IMR-90 (cell line): ENCODE data around the gene TARS3. TPM values are rescaled to one million over a fixed set of nuclear protein-coding genes. Genes with fewer than 3 reads are reported as not detected.

Source experiments
- ATAC-seq: fragments of 200-7000 bp; cut with Tn5 transposase; 2 replicates; pipeline ENCODE4 v1.9.1; 2020; ENCODE audit warnings: low read depth, mild to moderate bottlenecking, moderate library complexity
- BruUV-seq: library from RNA; stranded (reverse); fragments of 400-500 nt; replicated peaks from 2 replicates; lab custom pipeline; 2021; lab: Mats Ljungman, UMichigan
- CTCF ChIA-PET: fragments of 300-600 bp; formaldehyde crosslinking; extraction: SDS; loops from one replicate; lab custom pipeline; 2021; ENCODE audit warnings: antibody characterized with exemption; lab: Yijun Ruan, JAX
- POLR2A ChIA-PET: fragments of 300-600 bp; sonication (Branson Sonifier 250); formaldehyde crosslinking; loops from one replicate; lab custom pipeline; 2022; ENCODE audit warnings: antibody characterized with exemption; ENCODE audit not compliant: unreplicated experiment; lab: Charles Lee
- DNase-seq: peaks from one replicate; pipeline ENCODE4 v3.0.0; 2013
- H2AFZ ChIP-seq: replicated peaks from 2 replicates; pipeline ENCODE3; 2013; ENCODE audit warnings: low read length, mild to moderate bottlenecking; ENCODE audit not compliant: poor library complexity
- H2AK5ac ChIP-seq: 2 replicates; pipeline ENCODE4 v1.6.1; 2013; ENCODE audit warnings: low read depth, low read length, inconsistent platforms
- H2AK9ac ChIP-seq: replicated peaks from 2 replicates; pipeline ENCODE3; 2013; ENCODE audit warnings: mild to moderate bottlenecking, low read depth, low read length, moderate library complexity; ENCODE audit not compliant: poor library complexity
- H2BK120ac ChIP-seq: 2 replicates; pipeline ENCODE4 v1.6.1; 2013; ENCODE audit warnings: low read depth, low read length, inconsistent platforms
- H2BK15ac ChIP-seq: 3 replicates; pipeline ENCODE4 v1.6.1; 2013; ENCODE audit warnings: low read depth, low read length, inconsistent platforms
- H2BK20ac ChIP-seq: 2 replicates; pipeline ENCODE4 v1.6.1; 2013; ENCODE audit warnings: low read depth, mild to moderate bottlenecking, inconsistent platforms, low read length, moderate library complexity
- H2BK5ac ChIP-seq: 2 replicates; pipeline ENCODE4 v1.6.1; 2013; ENCODE audit warnings: mild to moderate bottlenecking, low read depth, low read length, inconsistent platforms; ENCODE audit not compliant: poor library complexity, severe bottlenecking
- H3K14ac ChIP-seq: replicated peaks from 2 replicates; pipeline ENCODE4 v1.6.1; 2013; ENCODE audit warnings: low read depth, low read length, inconsistent platforms
- H3K18ac ChIP-seq: 2 replicates; pipeline ENCODE4 v1.6.1; 2013; ENCODE audit warnings: low read depth, low read length, control low read depth
- H3K23ac ChIP-seq: 2 replicates; pipeline ENCODE4 v1.6.1; 2013; ENCODE audit warnings: low read depth, low read length, inconsistent platforms
- H3K27ac ChIP-seq: 2 replicates; pipeline ENCODE4 v1.5.1; 2013; ENCODE audit warnings: mild to moderate bottlenecking, control low read depth, low read length; ENCODE audit not compliant: insufficient read depth
- H3K27me3 ChIP-seq: 2 replicates; pipeline ENCODE4 v1.6.1; 2013; ENCODE audit warnings: low read length; ENCODE audit not compliant: control insufficient read depth, insufficient read depth
- H3K36me3 ChIP-seq: 2 replicates; pipeline ENCODE4 v1.6.1; 2013; ENCODE audit warnings: low read length, mixed read lengths; ENCODE audit not compliant: control insufficient read depth, insufficient read depth
- H3K4ac ChIP-seq: 2 replicates; pipeline ENCODE4 v1.6.1; 2013; ENCODE audit warnings: low read depth, low read length, inconsistent platforms
- H3K4me1 ChIP-seq: 2 replicates; pipeline ENCODE4 v1.6.1; 2013; ENCODE audit warnings: low read length, mixed read lengths; ENCODE audit not compliant: control insufficient read depth, insufficient read depth
- H3K4me2 ChIP-seq: 2 replicates; pipeline ENCODE4 v1.6.1; 2013; ENCODE audit warnings: low read depth, mild to moderate bottlenecking, control low read depth, low read length, moderate library complexity
- H3K4me3 ChIP-seq: 2 replicates; pipeline ENCODE4 v1.5.1; 2013; ENCODE audit warnings: low read depth, mild to moderate bottlenecking, control low read depth, low read length, moderate library complexity; ENCODE audit not compliant: insufficient read depth
- H3K56ac ChIP-seq: 2 replicates; pipeline ENCODE4 v1.6.1; 2013; ENCODE audit warnings: low read length, inconsistent platforms; ENCODE audit not compliant: insufficient read depth; ENCODE audit errors: extremely low read depth
- H3K79me1 ChIP-seq, 2 experiments: 2 replicates each; pipeline ENCODE4 v1.6.1; 2013; ENCODE audit warnings: low read length in 2 of 2, inconsistent platforms in 1 of 2, low read depth in 1 of 2
- H3K9ac ChIP-seq: 2 replicates; pipeline ENCODE4 v1.6.1; 2013; ENCODE audit warnings: low read depth, low read length, control low read depth
- H3K9me1 ChIP-seq: 2 replicates; pipeline ENCODE4 v1.6.1; 2013; ENCODE audit warnings: low read length, inconsistent platforms; ENCODE audit not compliant: insufficient read depth
- H3K9me3 ChIP-seq: 2 replicates; pipeline ENCODE4 v1.6.1; 2013; ENCODE audit warnings: low read length; ENCODE audit not compliant: control insufficient read depth, insufficient read depth
- H4K20me1 ChIP-seq: 2 replicates; pipeline ENCODE4 v1.6.1; 2013; ENCODE audit warnings: low read length, inconsistent platforms; ENCODE audit not compliant: insufficient read depth
- H4K5ac ChIP-seq: 2 replicates; pipeline ENCODE4 v1.6.1; 2013; ENCODE audit warnings: mild to moderate bottlenecking, low read depth, low read length, control low read depth
- H4K8ac ChIP-seq, 2 experiments: 2 replicates each; pipeline ENCODE4 v1.6.1; 2013; ENCODE audit warnings: low read depth in 2 of 2, low read length in 2 of 2, control low read depth in 1 of 2, inconsistent platforms in 1 of 2
- H4K91ac ChIP-seq: 2 replicates; pipeline ENCODE4 v1.6.1; 2013; ENCODE audit warnings: low read depth, low read length, inconsistent platforms; ENCODE audit not compliant: insufficient read depth
- BHLHE40 ChIP-seq: fragments of 150-350 bp; IDR thresholded peaks from 2 replicates; pipeline ENCODE4 v1.6.1; 2016; ENCODE audit warnings: mild to moderate bottlenecking, low read depth, low read length
- CEBPB ChIP-seq: IDR thresholded peaks from 2 replicates; pipeline ENCODE4 v1.6.1; 2012; ENCODE audit warnings: low read depth, low read length, improper control_type of control experiment
- CHD1 ChIP-seq: IDR thresholded peaks from 2 replicates; pipeline ENCODE4 v1.6.1; 2012; ENCODE audit warnings: low read depth, low read length, improper control_type of control experiment
- ELK1 ChIP-seq: fragments of 150-350 bp; IDR thresholded peaks from 2 replicates; pipeline ENCODE4 v1.6.1; 2016; ENCODE audit warnings: low read depth, mild to moderate bottlenecking, low read length, moderate library complexity, borderline replicate concordance
- MAFK ChIP-seq: IDR thresholded peaks from 2 replicates; pipeline ENCODE4 v1.6.1; 2012; ENCODE audit warnings: low read depth, low read length, improper control_type of control experiment
- MAZ ChIP-seq: IDR thresholded peaks from 2 replicates; pipeline ENCODE4 v1.6.1; 2012; ENCODE audit warnings: low read depth, mild to moderate bottlenecking, low read length, improper control_type of control experiment, moderate library complexity, borderline replicate concordance
- MXI1 ChIP-seq: IDR thresholded peaks from 2 replicates; pipeline ENCODE4 v1.6.1; 2012; ENCODE audit warnings: low read depth, mild to moderate bottlenecking, low read length, moderate library complexity, borderline replicate concordance
- NFE2L2 ChIP-seq: fragments of 150-350 bp; IDR thresholded peaks from 2 replicates; pipeline ENCODE4 v1.6.1; 2016; ENCODE audit warnings: low read depth, mild to moderate bottlenecking, low read length
- RAD21 ChIP-seq: IDR thresholded peaks from 2 replicates; pipeline ENCODE4 v1.6.1; 2012; ENCODE audit warnings: low read length, improper control_type of control experiment
- RCOR1 ChIP-seq: IDR thresholded peaks from 2 replicates; pipeline ENCODE4 v1.6.1; 2012; ENCODE audit warnings: mild to moderate bottlenecking, low read length, improper control_type of control experiment; ENCODE audit not compliant: insufficient replicate concordance
- RFX5 ChIP-seq: IDR thresholded peaks from 2 replicates; pipeline ENCODE4 v1.8.0; 2012; ENCODE audit warnings: low read depth, mild to moderate bottlenecking, low read length, moderate library complexity
- SMC3 ChIP-seq: fragments of 150-350 bp; IDR thresholded peaks from 2 replicates; pipeline ENCODE4 v1.6.1; 2016; ENCODE audit warnings: low read depth, mild to moderate bottlenecking, antibody characterized with exemption, low read length, moderate library complexity
- USF2 ChIP-seq: fragments of 150-350 bp; IDR thresholded peaks from 2 replicates; pipeline ENCODE4 v1.6.1; 2017; ENCODE audit warnings: mild to moderate bottlenecking, antibody characterized with exemption, low read length, low read depth
- WGBS, 2 experiments: methylation state at CpG; one replicate each; pipeline versions ENCODE4 v1.1.5 to v1.1.7; 2013; ENCODE audit warnings: missing lambda C conversion rate in 2 of 2; ENCODE audit not compliant: insufficient read length in 1 of 2; ENCODE audit errors: extremely low coverage in 2 of 2; 5-methylcytosine and 5-hydroxymethylcytosine counted together
- dilution Hi-C: fragments of 300-500 bp; cut with HindIII; formaldehyde crosslinking; loops from one replicate; pipeline ENCODE4 v1.14.3; 2018; ENCODE audit warnings: low sequenced_read_pairs; ENCODE audit not compliant: unreplicated experiment
- in situ Hi-C: fragments of 300-500 bp; cut with MboI; formaldehyde crosslinking; loops from 3 replicates; pipeline ENCODE4 v1.14.3; 2019; ENCODE audit warnings: low sequenced_read_pairs, inconsistent platforms, mixed read lengths
- intact Hi-C: fragments of 100-400 bp; cut with micrococcal nuclease; formaldehyde crosslinking; loops from 2 replicates; pipeline ENCODE4 v1.10.0; 2022
- polyA plus RNA-seq, 3 experiments: library from polyadenylated mRNA; depleted of rRNA; stranded (reverse); fragments of >200 nt; gene quantifications; 2 replicates each; pipeline ENCODE4 v1.2.3, GENCODE V29; 2012; ENCODE audit warnings: low replicate concordance in 1 of 3
- total RNA-seq: library from RNA; depleted of rRNA; stranded (reverse); fragments of >200 nt; gene quantifications from 2 replicates; pipeline ENCODE4 v1.2.3, GENCODE V29; 2012

The TARS3 gene
- total and polyA plus RNA-seq, 2 of the 4 experiments (the other 2 are of a cell fraction), result 3.4 to 9.3 TPM

- no peak overlapping the region for H3K27ac ChIP-seq
- dilution Hi-C loops, result no loop called here
Measured at GRCh38 chr15:101654171-101654570, 70.1 kb downstream of the TARS3 start.

More at GRCh38 chr15:101654171-101654570, 70.1 kb downstream of the TARS3 start:
- Histone ChIP-seq H3K4me3 (no peak overlapping the region), H3K4me2 (no peak overlapping the region), H3K14ac (no peak overlapping the region), H3K9ac (no peak overlapping the region), H2AK5ac (no peak overlapping the region), H2BK5ac (no peak overlapping the region), H2BK120ac (no peak overlapping the region), H3K4ac (no peak overlapping the region), H3K9me1 (peaks cover 7% of the 10 kb centered on the region; the same call in 1 of the 2 replicates), H3K56ac (no peak overlapping the region), H2AK9ac (no peak overlapping the region), H3K18ac (no peak overlapping the region), H2BK20ac (no peak overlapping the region), H3K79me1 (peaks cover 12 to 26% of the 10 kb centered on the region in 2 experiments), H3K23ac (no peak overlapping the region), H4K20me1 (peaks cover 7% of the 10 kb centered on the region; the same call in 1 of the 2 replicates), H4K8ac (no peak overlapping the region), H2AFZ (no peak overlapping the region), H4K91ac (no peak overlapping the region), H3K4me1 (peaks cover 5% of the 10 kb centered on the region), H3K27me3 (no peaks in the 10 kb centered on the region), H3K36me3 (peaks cover 11% of the 10 kb centered on the region), H2BK15ac (no peak overlapping the region), H3K9me3 (no peaks in the 10 kb centered on the region), H4K5ac (no peak overlapping the region)
- ChIA-PET POLR2A (no interaction called here), CTCF (no interaction called here)
- in situ Hi-C loops, result no loop called here
- WGBS, 2 experiments, result 60% methylated on average over 1 of the region's 8 CpGs; no CpG with 5 or more reads in 1 of the 2 experiments
- BruUV-seq, result no TSS peak
- intact Hi-C loops, result loop anchor here (5.0 kb wide), 1 partner anchor 68 kb away; the partner anchor contains the start of gene TARS3
- no peak for DNase-seq
- TF ChIP-seq CHD1, result no peak
- TF ChIP-seq RCOR1, result no peak
- TF ChIP-seq RAD21, result no peak
- TF ChIP-seq MAZ, result no peak
- no peak for TF ChIP-seq ELK1
- TF ChIP-seq CEBPB, result no peak
- no peak for TF ChIP-seq NFE2L2
- no peak for TF ChIP-seq MAFK
- TF ChIP-seq USF2, result no peak
- no peak for TF ChIP-seq MXI1
- no peak for TF ChIP-seq RFX5
- TF ChIP-seq SMC3, result no peak
- TF ChIP-seq BHLHE40, result no peak
- ATAC-seq, result no peak
